Neural progenitor cell (in vitro differentiated cells): ENCODE measurements around the gene ACTR3. TPM values are rescaled to one million over a fixed set of nuclear protein-coding genes. Genes with fewer than 3 reads are reported as not detected.

ENCODE experiments used
- DNase-seq: peaks from one replicate; pipeline ENCODE4 v3.0.0-alpha.2; 2016; ENCODE audit warnings: low spot score
- H2AFZ ChIP-seq: fragments of 200-600 bp; sonication (generic); replicated peaks from 2 replicates; pipeline ENCODE4 v1.6.1; 2016; ENCODE audit warnings: antibody characterized with exemption
- H3F3A ChIP-seq: fragments of 200-600 bp; sonication (generic); 2 replicates; pipeline ENCODE4 v1.6.1; 2016; ENCODE audit warnings: antibody characterized with exemption, low read depth
- H3K27ac ChIP-seq: fragments of 200-600 bp; sonication (generic); 2 replicates; pipeline ENCODE4 v1.5.1; 2016; ENCODE audit warnings: mild to moderate bottlenecking
- H3K27me3 ChIP-seq: fragments of 200-600 bp; sonication (generic); 2 replicates; pipeline ENCODE4 v1.6.1; 2016; ENCODE audit warnings: mild to moderate bottlenecking, moderate library complexity
- H3K36me3 ChIP-seq: fragments of 200-600 bp; sonication (generic); 2 replicates; pipeline ENCODE4 v1.5.1; 2016
- H3K4me1 ChIP-seq: fragments of 200-600 bp; sonication (generic); 2 replicates; pipeline ENCODE4 v1.6.1; 2016; ENCODE audit warnings: mixed run types
- H3K4me2 ChIP-seq: fragments of 200-600 bp; sonication (generic); 2 replicates; pipeline ENCODE4 v1.6.1; 2016
- H3K4me3 ChIP-seq: fragments of 200-600 bp; sonication (generic); 2 replicates; pipeline ENCODE4 v1.5.1; 2016
- H3K79me2 ChIP-seq: fragments of 200-600 bp; sonication (generic); 2 replicates; pipeline ENCODE4 v1.6.1; 2016; ENCODE audit warnings: low read depth
- H3K9ac ChIP-seq: fragments of 200-600 bp; sonication (generic); 2 replicates; pipeline ENCODE4 v1.6.1; 2016
- H3K9me3 ChIP-seq: fragments of 200-600 bp; sonication (generic); 2 replicates; pipeline ENCODE4 v1.5.1; 2016; ENCODE audit warnings: low read depth
- H4K20me1 ChIP-seq: fragments of 200-600 bp; sonication (generic); 2 replicates; pipeline ENCODE4 v1.6.1; 2016; ENCODE audit warnings: low read depth
- H3K27ac Mint-ChIP-seq: 3 replicates; pipeline ENCODE4 v1.8.0; 2021; ENCODE audit warnings: mixed read lengths
- H3K27me3 Mint-ChIP-seq: 2 replicates; pipeline ENCODE4 v1.8.0; 2022; ENCODE audit warnings: low read depth, mild to moderate bottlenecking, inconsistent platforms, moderate library complexity, mixed read lengths; ENCODE audit not compliant: insufficient read depth
- H3K36me3 Mint-ChIP-seq: 3 replicates; pipeline ENCODE4 v1.8.0; 2021; ENCODE audit warnings: mixed read lengths
- H3K4me1 Mint-ChIP-seq: 3 replicates; pipeline ENCODE4 v1.8.0; 2021; ENCODE audit warnings: mixed read lengths
- H3K4me3 Mint-ChIP-seq: 3 replicates; pipeline ENCODE4 v1.8.0; 2021; ENCODE audit warnings: mild to moderate bottlenecking, moderate library complexity, mixed read lengths
- H3K9me3 Mint-ChIP-seq: 3 replicates; pipeline ENCODE4 v1.8.0; 2020; ENCODE audit warnings: mixed read lengths
- EZH2 ChIP-seq: fragments of 200-600 bp; sonication (generic); IDR thresholded peaks from 2 replicates; pipeline ENCODE4 v1.6.1; 2017; ENCODE audit warnings: antibody characterized with exemption, mild to moderate bottlenecking, moderate library complexity
- EZH2phosphoT487 ChIP-seq: fragments of 200-600 bp; sonication (generic); IDR thresholded peaks from 2 replicates; pipeline ENCODE4 v1.6.1; 2017; ENCODE audit warnings: antibody characterized with exemption
- total RNA-seq: library from RNA; depleted of rRNA; stranded (reverse); fragments of >200 nt; gene quantifications from 2 replicates; pipeline ENCODE4 v1.2.3, GENCODE V29; 2015; ENCODE audit warnings: low replicate concordance
- TF ChIP-seq, protein P1 (sequence below): fragments of 200-600 bp; sonication (generic); IDR thresholded peaks from 2 replicates; pipeline ENCODE4 v1.5.1; 2017; ENCODE audit warnings: antibody characterized with exemption, mild to moderate bottlenecking

ACTR3 gene
- total RNA-seq, 1 donor from 2014 or later = 175 TPM

DNA sequence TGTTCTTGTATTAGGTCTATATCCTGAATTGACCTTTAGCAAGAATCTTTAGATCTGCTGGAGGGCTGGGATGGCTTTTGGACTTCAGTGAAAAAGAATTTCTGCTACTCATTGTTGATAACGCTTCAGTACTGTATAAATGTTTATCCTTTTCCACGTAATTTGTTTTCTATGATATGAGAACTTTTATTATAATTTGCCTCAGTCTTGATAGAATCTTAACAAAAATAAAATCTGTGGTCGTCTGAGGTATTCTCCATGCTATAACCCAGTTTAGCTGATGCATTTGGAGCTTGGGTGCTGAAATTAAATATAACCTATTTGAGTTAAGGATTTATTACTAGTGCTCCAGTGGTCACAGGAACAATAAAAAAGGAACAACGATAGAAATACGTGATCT lies 71.1 kb downstream of the ACTR3 start:
- DNase-seq = no peak
- no peaks in the 10 kb centered on the region for H3K27me3 ChIP-seq
- H3K4me1 ChIP-seq = no peaks in the 10 kb centered on the region
- Mint-ChIP-seq H3K4me3 (no peak overlapping the region), H3K9me3 (no peaks in the 10 kb centered on the region), H3K36me3 (peaks cover 9% of the 10 kb centered on the region), H3K4me1 (peaks cover 2% of the 10 kb centered on the region), H3K27me3 (no peaks in the 10 kb centered on the region), H3K27ac (no peak overlapping the region)
- H4K20me1 ChIP-seq = no peaks in the 10 kb centered on the region
- H3K9me3 ChIP-seq = no peaks in the 10 kb centered on the region
- H3K4me2 ChIP-seq = no peak overlapping the region
- no peaks in the 10 kb centered on the region for H3F3A ChIP-seq
- no peak overlapping the region for H3K27ac ChIP-seq
- H2AFZ ChIP-seq = no peak overlapping the region
- H3K79me2 ChIP-seq = no peaks in the 10 kb centered on the region
- TF ChIP-seq EZH2 = no peak
- TF ChIP-seq, protein P1, sequence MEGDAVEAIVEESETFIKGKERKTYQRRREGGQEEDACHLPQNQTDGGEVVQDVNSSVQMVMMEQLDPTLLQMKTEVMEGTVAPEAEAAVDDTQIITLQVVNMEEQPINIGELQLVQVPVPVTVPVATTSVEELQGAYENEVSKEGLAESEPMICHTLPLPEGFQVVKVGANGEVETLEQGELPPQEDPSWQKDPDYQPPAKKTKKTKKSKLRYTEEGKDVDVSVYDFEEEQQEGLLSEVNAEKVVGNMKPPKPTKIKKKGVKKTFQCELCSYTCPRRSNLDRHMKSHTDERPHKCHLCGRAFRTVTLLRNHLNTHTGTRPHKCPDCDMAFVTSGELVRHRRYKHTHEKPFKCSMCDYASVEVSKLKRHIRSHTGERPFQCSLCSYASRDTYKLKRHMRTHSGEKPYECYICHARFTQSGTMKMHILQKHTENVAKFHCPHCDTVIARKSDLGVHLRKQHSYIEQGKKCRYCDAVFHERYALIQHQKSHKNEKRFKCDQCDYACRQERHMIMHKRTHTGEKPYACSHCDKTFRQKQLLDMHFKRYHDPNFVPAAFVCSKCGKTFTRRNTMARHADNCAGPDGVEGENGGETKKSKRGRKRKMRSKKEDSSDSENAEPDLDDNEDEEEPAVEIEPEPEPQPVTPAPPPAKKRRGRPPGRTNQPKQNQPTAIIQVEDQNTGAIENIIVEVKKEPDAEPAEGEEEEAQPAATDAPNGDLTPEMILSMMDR = no peak
- no peak for TF ChIP-seq EZH2phosphoT487
- no peak overlapping the region for H3K4me3 ChIP-seq
- H3K36me3 ChIP-seq = peaks cover 13% of the 10 kb centered on the region
- no peak overlapping the region for H3K9ac ChIP-seq

DNA sequence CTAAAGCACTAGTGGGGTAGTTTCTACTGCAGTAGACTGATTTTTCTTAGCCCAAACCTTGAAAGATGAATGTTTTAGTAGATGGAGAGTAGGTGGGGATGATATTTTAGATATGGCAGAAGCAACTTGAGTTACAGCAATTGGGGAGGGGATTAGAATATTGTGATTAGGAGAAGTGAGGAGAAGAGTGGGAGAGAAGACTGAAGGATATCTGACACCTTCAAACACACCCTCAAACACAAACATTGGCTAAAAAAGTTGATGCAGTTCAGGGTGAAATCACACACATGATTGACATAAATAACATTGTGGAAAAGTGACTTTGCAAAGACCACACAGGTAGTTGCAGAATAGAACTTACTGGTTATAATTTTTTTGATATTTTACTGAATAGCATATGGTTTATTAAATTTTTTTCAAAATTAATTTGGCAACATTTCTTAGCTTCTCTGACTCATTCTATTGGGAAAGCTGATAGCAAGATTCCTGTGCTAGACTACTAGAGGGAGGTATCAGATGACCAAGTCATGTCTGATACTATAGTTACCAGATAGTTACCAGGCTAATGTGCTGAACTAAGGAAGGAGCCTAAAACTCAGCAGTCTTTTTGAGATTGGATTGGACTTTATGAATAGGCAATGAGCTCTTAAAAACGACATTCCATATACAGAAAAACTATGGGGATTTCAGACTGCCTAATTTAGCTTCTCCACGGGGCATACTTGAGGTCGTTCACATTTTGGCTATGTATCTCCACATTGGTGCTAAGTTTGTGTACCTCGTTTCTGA lies 73.0 kb downstream of the ACTR3 start:
- H2AFZ ChIP-seq = no peak overlapping the region
- Mint-ChIP-seq H3K4me1 (peaks cover 9% of the 10 kb centered on the region), H3K36me3 (peaks cover 2% of the 10 kb centered on the region), H3K9me3 (no peaks in the 10 kb centered on the region), H3K4me3 (no peak overlapping the region), H3K27me3 (no peaks in the 10 kb centered on the region), H3K27ac (no peak overlapping the region)
- H4K20me1 ChIP-seq = no peaks in the 10 kb centered on the region
- H3K4me1 ChIP-seq = no peaks in the 10 kb centered on the region
- H3K36me3 ChIP-seq = peaks cover 8% of the 10 kb centered on the region
- H3K9me3 ChIP-seq = no peaks in the 10 kb centered on the region
- no peak overlapping the region for H3K4me2 ChIP-seq
- DNase-seq = no peak
- no peaks in the 10 kb centered on the region for H3K79me2 ChIP-seq
- no peak overlapping the region for H3K4me3 ChIP-seq
- no peak overlapping the region for H3K27ac ChIP-seq
- H3K9ac ChIP-seq = no peak overlapping the region
- no peak for TF ChIP-seq EZH2phosphoT487
- TF ChIP-seq EZH2 = no peak
- TF ChIP-seq, protein P1 = no peak
- no peaks in the 10 kb centered on the region for H3F3A ChIP-seq
- H3K27me3 ChIP-seq = no peaks in the 10 kb centered on the region

DNA sequence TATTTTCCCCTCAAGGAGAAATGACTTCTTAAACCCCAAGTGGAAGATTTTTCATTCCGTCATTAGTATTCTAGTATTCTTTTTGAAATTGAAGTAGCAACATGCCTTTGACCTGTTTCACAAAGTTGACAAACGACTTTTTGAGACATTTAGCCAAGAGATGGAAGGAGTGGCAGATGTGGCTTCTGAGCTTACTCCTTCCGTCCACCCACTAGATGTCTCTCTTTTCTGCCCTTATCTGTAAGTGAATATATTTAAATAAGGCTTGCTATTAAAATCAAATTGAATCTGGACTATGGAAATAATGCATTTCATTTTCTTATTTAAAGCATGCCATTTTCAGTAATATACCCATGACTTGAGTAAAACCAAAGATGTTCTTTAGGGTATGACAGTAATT lies 74.1 kb downstream of the ACTR3 start:
- no peak overlapping the region for H3K27ac ChIP-seq
- H3K27ac Mint-ChIP-seq = no peak overlapping the region
- peaks cover 2% of the 10 kb centered on the region for H3K36me3 Mint-ChIP-seq
- H3K9me3 Mint-ChIP-seq = no peaks in the 10 kb centered on the region
- no peaks in the 10 kb centered on the region for H4K20me1 ChIP-seq
- H3K36me3 ChIP-seq = no peaks in the 10 kb centered on the region
- no peaks in the 10 kb centered on the region for H3F3A ChIP-seq
- no peaks in the 10 kb centered on the region for H3K9me3 ChIP-seq
- no peaks in the 10 kb centered on the region for H3K27me3 ChIP-seq
- no peak for DNase-seq
- peaks cover 9% of the 10 kb centered on the region for H3K4me1 Mint-ChIP-seq
- H3K4me1 ChIP-seq = no peaks in the 10 kb centered on the region
- no peak overlapping the region for H3K4me3 ChIP-seq
- no peak overlapping the region for H2AFZ ChIP-seq
- no peak overlapping the region for H3K4me2 ChIP-seq
- no peak overlapping the region for H3K9ac ChIP-seq
- TF ChIP-seq EZH2 (no peak), EZH2phosphoT487 (no peak)
- TF ChIP-seq, protein P1 = peak; percentile 10
- H3K27me3 Mint-ChIP-seq = no peaks in the 10 kb centered on the region
- no peak overlapping the region for H3K4me3 Mint-ChIP-seq
- H3K79me2 ChIP-seq = no peaks in the 10 kb centered on the region
